ENCODE data around the gene LRRC49.
"Not testable (repeated sequence)": the region's sequence is repeated elsewhere in the genome, so short reads cannot be mapped to it uniquely, and the experiment has no call there.

The LRRC49 gene

GRCh38 chr15:70964058-70964457 lies 71.4 kb downstream of the LRRC49 start:
- Mint-ChIP-seq H3K4me1 (ENCODE audit: low read depth) (no peaks in the 10 kb centered on the region), H3K4me3 (no peak overlapping the region), H3K27ac (no peak overlapping the region), H3K27me3 (no peaks in the 10 kb centered on the region), H3K9me3 (peaks cover 2% of the 10 kb centered on the region), H3K36me3 (ENCODE audit: low read depth) (no peaks in the 10 kb centered on the region)
- no peak for DNase-seq

DNA sequence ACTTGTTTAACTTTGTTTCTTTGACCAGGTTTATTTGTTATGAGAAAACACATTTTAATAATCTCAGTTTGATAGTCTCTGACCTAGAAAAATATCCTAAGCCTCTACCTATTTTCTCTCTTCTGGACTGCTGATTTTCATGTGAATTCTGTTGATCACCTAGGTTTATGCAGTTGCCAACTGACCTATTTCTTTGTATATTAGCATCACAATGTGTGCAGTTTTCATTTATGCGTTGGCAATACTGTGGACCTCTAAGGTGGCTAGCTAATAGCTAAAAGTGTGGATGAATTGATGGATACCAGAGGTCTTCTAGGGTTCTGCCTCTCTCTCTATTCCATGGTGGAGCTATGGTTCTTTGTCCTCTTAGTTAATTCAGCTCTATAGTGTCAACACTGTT lies 72.1 kb downstream of the LRRC49 start:
- no peak overlapping the region for H3K27ac Mint-ChIP-seq
- DNase-seq, result no peak
- H3K27me3 Mint-ChIP-seq, result no peaks in the 10 kb centered on the region
- H3K9me3 Mint-ChIP-seq, result peaks cover under 1% of the 10 kb centered on the region
- no peaks in the 10 kb centered on the region for H3K4me1 Mint-ChIP-seq (ENCODE audit: low read depth)
- H3K36me3 Mint-ChIP-seq (ENCODE audit: low read depth), result no peaks in the 10 kb centered on the region
- no peak overlapping the region for H3K4me3 Mint-ChIP-seq

GRCh38 chr15:70967646-70968045 lies 75.0 kb downstream of the LRRC49 start:
- Mint-ChIP-seq H3K4me1 (ENCODE audit: low read depth) (no peaks in the 10 kb centered on the region), H3K4me3 (no peak overlapping the region), H3K36me3 (ENCODE audit: low read depth) (no peaks in the 10 kb centered on the region), H3K27me3 (peaks cover 4% of the 10 kb centered on the region), H3K27ac (no peak overlapping the region), H3K9me3 (no peaks in the 10 kb centered on the region)
- DNase-seq, result no peak

DNA sequence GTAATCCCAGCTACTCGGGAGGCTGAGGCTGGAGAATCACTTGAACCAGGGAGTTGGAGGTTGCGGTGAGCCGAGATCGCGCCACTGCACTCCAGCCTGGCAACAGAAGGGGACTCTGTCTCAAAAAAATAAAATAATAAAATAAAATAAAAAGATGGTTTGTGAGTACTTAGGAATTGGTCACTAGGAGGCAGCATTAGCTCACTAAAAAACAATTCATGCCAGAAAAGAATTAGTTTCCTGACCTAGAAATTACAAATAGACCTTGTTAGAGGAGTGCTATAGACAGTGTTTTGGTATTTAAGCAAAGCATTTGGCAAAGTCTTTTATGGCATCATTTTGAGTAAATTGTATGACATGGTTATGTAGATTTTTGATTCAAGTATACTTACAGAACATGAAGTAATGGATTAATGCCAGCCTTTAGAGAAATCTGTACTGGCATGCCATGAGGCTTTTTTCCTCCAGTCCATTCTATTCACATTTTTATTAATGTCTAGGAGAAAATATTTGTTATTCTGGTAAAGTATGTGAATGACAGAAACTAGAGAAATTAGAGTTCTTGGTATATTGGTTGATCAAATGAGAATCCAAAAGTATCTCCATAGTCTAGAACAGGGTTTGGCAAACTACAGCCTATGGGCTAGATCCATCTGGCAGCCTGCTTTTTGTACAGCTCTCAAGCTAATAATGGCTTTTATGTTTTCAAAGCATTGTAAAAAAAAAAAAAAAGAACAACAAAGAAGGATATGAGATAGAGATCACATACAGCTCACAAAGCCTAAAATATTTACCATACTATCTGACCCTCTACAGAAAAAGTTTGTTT lies 81.6 kb downstream of the LRRC49 start:
- DNase-seq, result no peak
- Mint-ChIP-seq H3K27me3 (peaks cover 9% of the 10 kb centered on the region), H3K27ac (no peak overlapping the region), H3K36me3 (ENCODE audit: low read depth) (no peaks in the 10 kb centered on the region), H3K4me1 (ENCODE audit: low read depth) (no peaks in the 10 kb centered on the region), H3K4me3 (no peak overlapping the region), H3K9me3 (no peaks in the 10 kb centered on the region)

- Mint-ChIP-seq H3K27me3 (peaks cover 7% of the 10 kb centered on the region), H3K4me3 (no peak overlapping the region), H3K9me3 (no peaks in the 10 kb centered on the region), H3K4me1 (ENCODE audit: low read depth) (no peaks in the 10 kb centered on the region), H3K36me3 (ENCODE audit: low read depth) (no peaks in the 10 kb centered on the region), H3K27ac (no peak overlapping the region)
- no peak for DNase-seq
Measured at GRCh38 chr15:70976851-70977250, 84.2 kb downstream of the LRRC49 start.

- DNase-seq, result no peak
- H3K4me3 Mint-ChIP-seq, result no peak overlapping the region
- no peaks in the 10 kb centered on the region for H3K4me1 Mint-ChIP-seq (ENCODE audit: low read depth)
- H3K36me3 Mint-ChIP-seq (ENCODE audit: low read depth), result no peaks in the 10 kb centered on the region
- peaks cover 21% of the 10 kb centered on the region for H3K9me3 Mint-ChIP-seq
- H3K27ac Mint-ChIP-seq, result no peak overlapping the region
- H3K27me3 Mint-ChIP-seq, result peaks cover 14% of the 10 kb centered on the region
Measured at GRCh38 chr15:70995383-70995970, 102.9 kb downstream of the LRRC49 start.

- no peaks in the 10 kb centered on the region for H3K4me1 Mint-ChIP-seq (ENCODE audit: low read depth)
- no peak overlapping the region for H3K27ac Mint-ChIP-seq
- no peak for DNase-seq
- no peaks in the 10 kb centered on the region for H3K36me3 Mint-ChIP-seq (ENCODE audit: low read depth)
- peaks cover 19% of the 10 kb centered on the region for H3K27me3 Mint-ChIP-seq
- peaks cover 15% of the 10 kb centered on the region for H3K9me3 Mint-ChIP-seq
- no peak overlapping the region for H3K4me3 Mint-ChIP-seq
Measured at GRCh38 chr15:70998319-70998718, 105.7 kb downstream of the LRRC49 start.

DNA sequence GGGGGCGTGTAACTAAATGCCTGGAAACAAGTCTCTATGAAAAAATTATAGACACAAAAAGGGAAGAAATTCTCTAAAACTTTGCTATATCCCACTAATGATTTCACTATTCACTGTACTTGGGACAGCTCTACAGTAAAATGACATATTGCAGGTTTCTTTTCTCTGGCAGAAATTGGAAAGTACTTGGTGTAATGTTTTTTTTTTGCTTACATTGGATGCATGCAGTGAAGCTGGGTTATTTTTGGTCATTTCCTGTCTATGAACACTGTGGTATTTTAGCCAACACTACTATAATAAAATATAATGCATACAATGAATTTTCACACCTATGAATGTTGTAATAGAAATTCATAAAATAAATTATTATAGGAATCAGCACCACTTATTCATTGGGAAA lies 109.7 kb downstream of the LRRC49 start:
- Mint-ChIP-seq H3K4me3 (no peak overlapping the region), H3K9me3 (peaks cover 15% of the 10 kb centered on the region), H3K4me1 (ENCODE audit: low read depth) (no peaks in the 10 kb centered on the region), H3K27me3 (peaks cover 29% of the 10 kb centered on the region), H3K36me3 (ENCODE audit: low read depth) (no peaks in the 10 kb centered on the region), H3K27ac (no peak overlapping the region)
- DNase-seq, result no peak

DNA sequence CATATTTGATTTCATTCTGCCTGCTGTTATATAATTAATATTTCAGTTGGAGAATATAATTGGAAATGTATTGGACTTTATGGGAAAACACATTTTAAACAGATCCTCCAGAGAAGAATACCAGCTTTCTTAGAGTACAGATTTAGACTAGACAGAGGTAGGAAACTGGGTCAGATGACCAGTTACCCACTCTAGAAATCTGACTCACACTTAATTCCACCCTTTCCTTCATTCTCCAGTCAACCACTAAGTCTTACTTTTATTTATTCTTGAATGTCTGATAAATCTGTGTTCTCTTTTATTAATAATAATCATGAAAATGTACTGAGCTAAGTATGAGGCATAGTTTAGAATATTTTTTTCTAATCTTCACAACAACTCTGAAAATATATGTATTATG lies 110.7 kb downstream of the LRRC49 start:
- Mint-ChIP-seq H3K4me1 (ENCODE audit: low read depth) (no peaks in the 10 kb centered on the region), H3K4me3 (no peak overlapping the region), H3K9me3 (peaks cover 14% of the 10 kb centered on the region), H3K36me3 (ENCODE audit: low read depth) (no peaks in the 10 kb centered on the region), H3K27me3 (peaks cover 26% of the 10 kb centered on the region), H3K27ac (no peak overlapping the region)
- DNase-seq, result no peak

- H3K9me3 Mint-ChIP-seq; H3K4me1 Mint-ChIP-seq (ENCODE audit: low read depth); DNase-seq; H3K4me3 Mint-ChIP-seq; H3K36me3 Mint-ChIP-seq (ENCODE audit: low read depth); H3K27ac Mint-ChIP-seq: not testable (repeated sequence)
- peaks cover 30% of the 10 kb centered on the region for H3K27me3 Mint-ChIP-seq
Measured at GRCh38 chr15:71004506-71004905, 111.9 kb downstream of the LRRC49 start.

GRCh38 chr15:71005895-71006294 lies 113.3 kb downstream of the LRRC49 start:
- H3K36me3 Mint-ChIP-seq (ENCODE audit: low read depth), result no peaks in the 10 kb centered on the region
- H3K4me3 Mint-ChIP-seq, result no peak overlapping the region
- no peak for DNase-seq
- no peaks in the 10 kb centered on the region for H3K4me1 Mint-ChIP-seq (ENCODE audit: low read depth)
- H3K9me3 Mint-ChIP-seq, result no peaks in the 10 kb centered on the region
- H3K27me3 Mint-ChIP-seq, result peaks cover 30% of the 10 kb centered on the region
- no peak overlapping the region for H3K27ac Mint-ChIP-seq

DNA sequence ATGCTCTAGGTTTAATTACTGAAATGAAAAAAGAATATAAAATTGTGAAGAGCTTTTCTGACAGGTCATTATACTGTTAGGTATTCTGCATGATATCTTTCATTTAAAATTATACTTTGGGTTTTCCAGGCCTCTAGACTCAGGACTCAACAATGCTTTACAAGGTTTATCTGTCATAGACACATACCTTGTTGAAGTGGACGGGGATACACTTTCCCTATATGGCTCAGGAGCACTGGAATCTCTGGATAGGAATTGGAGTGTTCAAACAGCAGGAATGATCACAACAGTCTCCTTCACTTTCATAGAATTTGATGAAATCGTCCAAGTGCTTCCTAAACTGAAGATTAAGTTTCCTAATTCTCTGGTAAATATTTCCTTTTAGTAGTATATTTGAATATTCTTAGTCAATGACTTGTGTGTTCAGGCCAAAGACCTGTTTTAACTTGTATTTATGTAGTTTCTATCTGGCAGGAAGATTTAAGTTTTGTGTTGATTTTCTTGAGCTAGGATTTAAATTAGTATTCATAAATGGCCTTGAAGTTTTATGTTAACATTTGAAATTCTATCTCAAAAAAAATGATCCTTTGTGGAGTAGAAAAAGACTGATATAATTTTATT lies 115.7 kb downstream of the LRRC49 start:
- Mint-ChIP-seq H3K4me1 (ENCODE audit: low read depth) (no peaks in the 10 kb centered on the region), H3K4me3 (no peak overlapping the region), H3K27ac (no peak overlapping the region), H3K36me3 (ENCODE audit: low read depth) (no peaks in the 10 kb centered on the region), H3K9me3 (no peaks in the 10 kb centered on the region), H3K27me3 (peaks cover 33% of the 10 kb centered on the region)
- DNase-seq, result no peak

- no peaks in the 10 kb centered on the region for H3K4me1 Mint-ChIP-seq (ENCODE audit: low read depth)
- H3K36me3 Mint-ChIP-seq (ENCODE audit: low read depth), result no peaks in the 10 kb centered on the region
- DNase-seq, result no peak
- no peaks in the 10 kb centered on the region for H3K9me3 Mint-ChIP-seq
- no peak overlapping the region for H3K4me3 Mint-ChIP-seq
- H3K27me3 Mint-ChIP-seq, result peaks cover 34% of the 10 kb centered on the region
- no peak overlapping the region for H3K27ac Mint-ChIP-seq
Measured at GRCh38 chr15:71010472-71010871, 117.8 kb downstream of the LRRC49 start.

- Mint-ChIP-seq H3K27me3 (peaks cover 34% of the 10 kb centered on the region), H3K4me1 (ENCODE audit: low read depth) (no peaks in the 10 kb centered on the region), H3K9me3 (no peaks in the 10 kb centered on the region), H3K4me3 (no peak overlapping the region), H3K36me3 (ENCODE audit: low read depth) (no peaks in the 10 kb centered on the region), H3K27ac (no peak overlapping the region)
- DNase-seq, result no peak
Measured at GRCh38 chr15:71010997-71011396, 118.4 kb downstream of the LRRC49 start.

GRCh38 chr15:71011503-71012155 lies 119.0 kb downstream of the LRRC49 start:
- Mint-ChIP-seq H3K27me3 (peaks cover 34% of the 10 kb centered on the region), H3K36me3 (ENCODE audit: low read depth) (no peaks in the 10 kb centered on the region), H3K4me3 (no peak overlapping the region), H3K27ac (no peak overlapping the region), H3K9me3 (no peaks in the 10 kb centered on the region), H3K4me1 (ENCODE audit: low read depth) (no peaks in the 10 kb centered on the region)
- DNase-seq, result no peak

Data from activated T-cell treated with anti-CD3 and anti-CD28 coated beads, Interleukin-2, amount 50 U/mL, for 24 hours (primary cell).